CD4-positive, alpha-beta T cell treated with Interleukin-17A for 1 hour (primary cell): Measurements from ENCODE around the gene TANGO2.
A peak's percentile ranks its signal among the peaks of the same experiment; 100 is the strongest.

Experiments
- DNase-seq: peaks from one replicate; pipeline ENCODE4 v3.0.0-alpha.2; 2020

Gene TANGO2

DNA sequence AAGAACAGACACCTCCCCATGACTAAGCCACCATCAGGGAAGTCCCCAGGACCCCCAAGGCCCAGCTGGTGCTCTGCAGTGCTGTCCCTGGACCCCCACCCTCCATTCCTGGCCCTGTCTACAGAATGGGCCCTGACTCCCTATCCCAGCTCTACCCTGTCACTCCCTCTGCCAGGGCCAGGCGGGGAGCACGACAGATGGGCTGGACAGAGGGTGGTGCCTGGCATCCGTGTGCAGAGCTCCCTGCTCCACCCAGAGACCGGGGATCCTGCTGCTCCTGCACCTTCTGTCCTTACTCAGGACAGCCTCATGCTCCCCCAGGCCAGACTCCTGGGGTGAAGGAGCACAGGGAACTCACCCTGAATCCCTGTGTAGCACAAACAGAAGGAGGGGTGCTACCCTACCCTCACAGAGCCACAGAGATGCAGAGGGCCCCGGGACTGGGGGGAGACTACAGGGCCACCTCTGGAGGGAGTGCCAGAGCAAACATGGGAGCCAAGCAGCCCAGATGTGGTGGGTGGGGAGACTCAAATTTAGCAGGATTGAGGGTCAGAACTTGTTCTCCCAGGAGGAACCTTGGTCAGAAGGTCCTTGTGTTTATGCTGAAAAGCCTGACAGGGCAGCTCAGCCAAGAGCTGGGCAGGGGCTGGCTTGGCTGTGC, 6.3 kb upstream of the TANGO2 start:
- DNase-seq, result no peak

GRCh38 chr22:20015187-20015625, 5.7 kb upstream of the TANGO2 start:
- DNase-seq, result no peak

DNA sequence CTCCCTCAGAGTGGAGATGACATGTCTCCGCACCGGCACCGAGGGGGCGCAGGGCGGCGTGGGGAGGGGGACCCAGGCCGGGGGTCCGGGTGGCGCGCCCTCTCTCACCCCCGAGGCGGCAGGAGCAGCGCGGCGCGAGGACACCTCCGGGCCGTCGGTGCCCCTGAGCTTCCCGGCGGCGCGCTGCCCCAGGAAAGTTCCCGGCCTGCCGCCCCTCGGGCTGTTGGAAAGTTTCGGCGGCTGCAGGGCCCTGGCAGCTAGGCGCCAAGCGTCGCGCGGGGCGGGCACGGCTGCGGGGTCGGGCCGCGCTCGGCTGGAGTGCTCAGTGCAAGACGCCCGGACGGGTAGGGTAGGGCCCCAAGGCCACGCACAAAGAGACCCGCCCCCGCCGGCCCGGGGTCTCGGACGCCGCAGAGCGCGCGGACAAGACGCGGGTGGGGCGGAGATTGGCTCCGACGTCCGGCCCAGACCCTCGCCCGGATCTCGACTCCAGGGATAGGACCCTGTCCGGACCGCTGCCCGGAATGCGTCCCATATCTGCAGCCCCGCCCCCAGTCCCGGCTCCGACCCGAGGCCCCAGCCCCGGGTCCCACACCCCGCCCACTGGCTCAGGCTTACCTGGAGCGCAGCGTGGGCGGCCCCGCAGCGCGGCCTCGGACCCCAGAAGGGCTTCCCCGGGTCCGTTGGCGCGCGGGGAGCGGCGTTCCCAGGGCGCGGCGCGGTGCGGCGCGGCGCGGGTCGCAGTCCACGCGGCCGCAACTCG, 4.8 kb upstream of the TANGO2 start:
- peak; percentile 16 for DNase-seq

- peak; percentile 94 for DNase-seq
These were observed 3.9 kb upstream of the TANGO2 start, which contains the start of gene ARVCF for GRCh38 chr22:20016734-20017621. Gene ARVCF, minus strand, starts transcription at chr22:20016823. Its CDS starts 26,029 bp downstream, at chr22:19990794.

GRCh38 chr22:20017622-20017958, 3.3 kb upstream of the TANGO2 start:
- no peak for DNase-seq

DNA sequence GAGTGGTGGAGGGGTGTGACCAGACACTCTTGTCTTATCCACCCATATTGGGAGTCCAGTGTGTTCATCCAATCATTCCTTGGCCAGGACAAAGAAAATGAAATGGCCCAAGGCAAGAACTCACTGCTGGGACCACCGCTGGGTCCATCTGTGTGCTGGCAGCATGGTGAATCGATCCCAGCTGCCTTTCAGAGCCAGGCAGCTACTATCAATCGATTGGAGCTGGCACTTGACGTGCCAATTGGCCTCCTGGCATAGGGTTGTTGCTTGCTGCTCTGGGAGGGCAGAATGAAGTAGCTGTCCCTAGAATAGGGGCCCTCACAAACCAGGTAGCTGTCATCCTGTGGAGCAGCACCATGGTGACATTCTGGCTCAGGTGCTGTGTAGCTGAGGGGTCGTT, 2.9 kb upstream of the TANGO2 start:
- DNase-seq, result no peak

- DNase-seq, result no peak
These were observed 1.0 kb upstream of the TANGO2 start for GRCh38 chr22:20019661-20020532.

GRCh38 chr22:20021196-20022181, 579 bp downstream of the TANGO2 start:
- DNase-seq, result no peak

- no peak for DNase-seq
These were observed 1.5 kb downstream of the TANGO2 start for GRCh38 chr22:20022231-20022977.

- no peak for DNase-seq
These were observed 2.2 kb downstream of the TANGO2 start for GRCh38 chr22:20022978-20023613.

GRCh38 chr22:20024225-20024624, 3.3 kb downstream of the TANGO2 start:
- DNase-seq, result no peak

GRCh38 chr22:20024650-20025397, 3.9 kb downstream of the TANGO2 start:
- DNase-seq, result no peak

DNA sequence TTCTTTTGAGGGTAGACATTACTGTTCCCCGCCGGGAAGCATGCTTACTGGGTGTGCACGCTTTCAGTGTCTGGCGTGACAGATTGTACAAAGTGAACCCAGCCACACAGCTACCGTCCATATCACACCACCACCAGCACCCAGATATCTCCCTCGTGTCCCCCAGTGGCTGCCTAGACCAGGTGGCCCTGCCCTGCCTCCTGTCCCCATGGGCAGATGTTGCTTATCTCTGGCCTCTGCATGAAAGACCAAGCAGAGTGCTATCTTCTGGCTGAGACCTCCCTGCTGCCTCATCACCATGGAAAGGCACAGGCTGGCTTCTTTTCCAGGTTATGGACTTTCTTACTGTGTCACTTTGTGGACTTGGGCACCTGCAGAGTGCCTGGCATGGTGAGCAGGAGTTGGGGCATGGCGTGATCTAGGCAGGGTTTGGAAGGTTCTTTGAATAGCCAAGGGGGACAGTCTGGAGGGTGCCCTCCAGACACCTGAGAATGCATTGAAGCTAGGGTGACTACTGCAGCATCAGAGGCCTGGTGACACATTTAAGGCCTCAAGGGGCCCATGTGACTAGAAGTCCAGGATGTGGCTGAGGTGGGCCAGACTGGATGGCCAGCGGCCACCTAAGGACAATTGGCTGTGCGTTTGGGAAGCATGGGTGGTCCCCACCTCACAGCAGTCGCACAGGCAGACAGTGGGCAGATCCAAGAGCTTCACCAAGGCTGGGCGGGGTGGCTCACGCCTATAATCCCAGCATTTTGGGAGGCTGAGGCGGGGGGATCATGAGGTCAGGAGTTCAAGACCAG, 4.7 kb downstream of the TANGO2 start:
- no peak for DNase-seq

GRCh38 chr22:20026204-20026908, 5.4 kb downstream of the TANGO2 start:
- no peak for DNase-seq

DNA sequence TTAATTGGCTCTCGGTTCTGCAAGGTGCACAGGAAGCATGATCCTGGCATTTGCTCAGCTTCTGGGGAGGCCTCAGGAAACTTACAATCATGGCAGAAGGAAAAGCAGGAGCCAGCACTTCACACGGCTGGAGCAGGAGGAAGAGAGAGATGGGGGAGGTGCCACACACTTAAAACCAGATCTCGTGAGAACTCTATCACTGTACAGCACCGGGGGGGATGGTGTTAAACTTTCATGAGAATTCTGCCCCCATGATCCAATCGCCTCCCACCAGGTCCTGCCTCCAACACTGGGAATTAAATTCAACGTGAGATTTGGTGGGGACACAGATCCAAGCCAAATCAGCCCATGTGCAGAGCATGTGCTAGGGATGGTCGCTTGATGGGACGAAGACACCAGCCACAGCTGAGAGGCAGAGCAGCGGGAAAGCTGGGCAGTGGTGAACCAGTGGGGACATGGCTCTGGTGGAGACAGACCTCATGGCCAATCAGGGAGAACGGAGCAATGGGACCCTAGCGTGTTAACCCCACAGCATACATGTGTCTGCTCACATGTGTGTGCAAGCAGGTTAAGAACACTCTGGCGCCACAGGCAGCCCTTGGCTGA, 6.2 kb downstream of the TANGO2 start:
- DNase-seq, result no peak

DNA sequence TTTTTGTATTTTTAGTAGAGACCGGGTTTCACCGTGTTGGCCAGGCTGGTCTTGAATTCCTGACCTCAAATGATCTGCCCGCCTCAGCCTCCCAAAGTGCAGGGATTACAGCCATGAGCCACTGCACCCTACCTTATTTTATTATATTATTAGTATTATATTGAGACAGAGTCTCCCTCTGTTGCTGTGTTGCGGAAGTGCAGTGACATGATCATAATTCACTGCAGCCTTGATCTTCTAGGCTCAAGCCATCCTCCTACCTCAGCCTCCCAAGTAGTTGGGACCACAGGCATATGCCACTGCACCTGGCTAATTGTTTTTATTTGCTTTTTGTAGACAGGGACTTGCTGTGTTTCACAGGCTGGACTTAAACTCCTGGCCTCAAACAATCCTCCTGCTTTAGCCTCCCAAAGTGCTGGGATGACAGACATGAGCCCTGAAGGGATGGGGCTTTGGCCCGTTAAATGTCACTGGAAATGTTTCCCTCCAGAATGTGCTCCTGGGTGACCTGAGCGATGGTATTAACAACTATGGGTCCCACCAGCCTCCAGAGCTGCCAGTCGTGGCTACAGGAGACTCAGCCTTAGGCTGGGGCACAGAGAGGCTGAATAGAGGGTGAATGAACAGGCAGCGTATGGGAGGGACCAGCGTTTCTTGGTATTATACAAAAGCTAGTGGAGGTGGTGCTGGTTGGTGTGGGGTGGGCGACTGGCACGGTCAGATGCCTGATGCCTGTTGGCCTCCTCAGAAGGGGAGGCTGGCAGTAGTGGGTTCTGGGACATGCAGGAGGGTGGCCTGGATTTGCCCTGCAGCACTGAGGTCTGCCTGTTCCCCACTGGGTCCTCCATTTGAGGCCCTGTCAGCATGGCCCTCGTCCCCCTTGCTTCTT, 7.3 kb downstream of the TANGO2 start:
- DNase-seq, result peak; percentile 29
